ENCODE data around the gene C15orf39.

The C15orf39 gene

DNA sequence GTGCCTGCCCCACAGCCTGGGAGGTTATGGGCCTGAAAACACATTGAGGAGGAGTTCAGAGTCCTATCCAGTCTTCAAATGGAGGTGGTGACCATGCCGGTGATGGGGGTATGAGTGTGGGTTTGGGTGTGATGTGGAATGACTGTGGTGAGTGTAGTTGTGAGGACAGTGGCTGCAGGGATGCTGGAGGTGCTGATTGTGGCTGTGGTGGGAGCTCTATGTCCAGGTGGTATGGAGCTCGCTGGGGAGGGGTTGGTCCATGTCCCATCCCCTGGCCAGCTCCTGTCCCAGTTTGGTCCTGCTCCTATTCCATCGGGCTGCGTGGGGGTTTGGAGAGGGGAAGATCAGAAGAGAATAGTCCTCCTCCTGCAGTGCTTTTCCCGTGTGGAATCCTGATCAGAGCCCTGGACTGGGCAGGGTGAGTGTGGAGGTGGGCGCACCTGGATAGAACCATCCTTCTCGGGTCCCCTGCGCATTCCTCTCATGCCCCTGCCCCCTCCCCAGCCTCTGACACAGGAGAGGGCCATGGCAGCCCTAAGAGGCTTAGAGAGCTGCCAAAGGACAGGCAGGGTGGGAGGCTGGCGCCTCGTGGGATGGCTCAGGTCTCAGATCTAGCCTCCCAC is 33.5 kb downstream of the C15orf39 start:
- ChIA-PET CTCF (interaction anchor here (0.5 kb wide), 1 partner anchor 256 kb away, joined by 3 read pairs; no protein-coding TSS in a partner anchor), POLR2A (no interaction called here)
- Histone ChIP-seq H3K4me1 (ENCODE audit: control insufficient read depth, insufficient read depth, low read length) (no peaks in the 10 kb centered on the region), H3K27ac (ENCODE audit: extremely low read depth, low read depth, low read length) (no peak overlapping the region), H3K4me3 (ENCODE audit: low read depth, low read length) (no peak overlapping the region), H3K36me3 (ENCODE audit: control insufficient read depth in 2 of 2, insufficient read depth in 1 of 2, low read length in 2 of 2) (no peaks in the 10 kb centered on the region), H3K9me3 (ENCODE audit: control insufficient read depth, insufficient read depth, low read depth, low read length) (no peaks in the 10 kb centered on the region)
- TF ChIP-seq, protein P1, sequence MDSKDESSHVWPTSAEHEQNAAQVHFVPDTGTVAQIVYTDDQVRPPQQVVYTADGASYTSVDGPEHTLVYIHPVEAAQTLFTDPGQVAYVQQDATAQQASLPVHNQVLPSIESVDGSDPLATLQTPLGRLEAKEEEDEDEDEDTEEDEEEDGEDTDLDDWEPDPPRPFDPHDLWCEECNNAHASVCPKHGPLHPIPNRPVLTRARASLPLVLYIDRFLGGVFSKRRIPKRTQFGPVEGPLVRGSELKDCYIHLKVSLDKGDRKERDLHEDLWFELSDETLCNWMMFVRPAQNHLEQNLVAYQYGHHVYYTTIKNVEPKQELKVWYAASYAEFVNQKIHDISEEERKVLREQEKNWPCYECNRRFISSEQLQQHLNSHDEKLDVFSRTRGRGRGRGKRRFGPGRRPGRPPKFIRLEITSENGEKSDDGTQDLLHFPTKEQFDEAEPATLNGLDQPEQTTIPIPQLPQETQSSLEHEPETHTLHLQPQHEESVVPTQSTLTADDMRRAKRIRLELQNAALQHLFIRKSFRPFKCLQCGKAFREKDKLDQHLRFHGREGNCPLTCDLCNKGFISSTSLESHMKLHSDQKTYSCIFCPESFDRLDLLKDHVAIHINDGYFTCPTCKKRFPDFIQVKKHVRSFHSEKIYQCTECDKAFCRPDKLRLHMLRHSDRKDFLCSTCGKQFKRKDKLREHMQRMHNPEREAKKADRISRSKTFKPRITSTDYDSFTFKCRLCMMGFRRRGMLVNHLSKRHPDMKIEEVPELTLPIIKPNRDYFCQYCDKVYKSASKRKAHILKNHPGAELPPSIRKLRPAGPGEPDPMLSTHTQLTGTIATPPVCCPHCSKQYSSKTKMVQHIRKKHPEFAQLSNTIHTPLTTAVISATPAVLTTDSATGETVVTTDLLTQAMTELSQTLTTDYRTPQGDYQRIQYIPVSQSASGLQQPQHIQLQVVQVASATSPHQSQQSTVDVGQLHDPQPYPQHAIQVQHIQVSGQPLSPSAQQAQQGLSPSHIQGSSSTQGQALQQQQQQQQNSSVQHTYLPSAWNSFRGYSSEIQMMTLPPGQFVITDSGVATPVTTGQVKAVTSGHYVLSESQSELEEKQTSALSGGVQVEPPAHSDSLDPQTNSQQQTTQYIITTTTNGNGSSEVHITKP (tag by site-specific recombination; IDR thresholded peaks at IDR 0.05): no peak
- TF ChIP-seq ZNF366 (tag by site-specific recombination; conservative IDR thresholded peaks at IDR 0.05): no peak
- no peak for TF ChIP-seq ZNF341 (tag by site-specific recombination; IDR thresholded peaks at IDR 0.05; ENCODE audit: low read depth)
- no peak for TF ChIP-seq ZFP41 (tag by site-specific recombination; IDR thresholded peaks at IDR 0.05; ENCODE audit: borderline replicate concordance)
- no peak for TF ChIP-seq ZNF423 (tag by site-specific recombination; IDR thresholded peaks at IDR 0.05)
- TF ChIP-seq ZNF600 (tag by site-specific recombination; IDR thresholded peaks at IDR 0.05): peak; percentile 71

DNA sequence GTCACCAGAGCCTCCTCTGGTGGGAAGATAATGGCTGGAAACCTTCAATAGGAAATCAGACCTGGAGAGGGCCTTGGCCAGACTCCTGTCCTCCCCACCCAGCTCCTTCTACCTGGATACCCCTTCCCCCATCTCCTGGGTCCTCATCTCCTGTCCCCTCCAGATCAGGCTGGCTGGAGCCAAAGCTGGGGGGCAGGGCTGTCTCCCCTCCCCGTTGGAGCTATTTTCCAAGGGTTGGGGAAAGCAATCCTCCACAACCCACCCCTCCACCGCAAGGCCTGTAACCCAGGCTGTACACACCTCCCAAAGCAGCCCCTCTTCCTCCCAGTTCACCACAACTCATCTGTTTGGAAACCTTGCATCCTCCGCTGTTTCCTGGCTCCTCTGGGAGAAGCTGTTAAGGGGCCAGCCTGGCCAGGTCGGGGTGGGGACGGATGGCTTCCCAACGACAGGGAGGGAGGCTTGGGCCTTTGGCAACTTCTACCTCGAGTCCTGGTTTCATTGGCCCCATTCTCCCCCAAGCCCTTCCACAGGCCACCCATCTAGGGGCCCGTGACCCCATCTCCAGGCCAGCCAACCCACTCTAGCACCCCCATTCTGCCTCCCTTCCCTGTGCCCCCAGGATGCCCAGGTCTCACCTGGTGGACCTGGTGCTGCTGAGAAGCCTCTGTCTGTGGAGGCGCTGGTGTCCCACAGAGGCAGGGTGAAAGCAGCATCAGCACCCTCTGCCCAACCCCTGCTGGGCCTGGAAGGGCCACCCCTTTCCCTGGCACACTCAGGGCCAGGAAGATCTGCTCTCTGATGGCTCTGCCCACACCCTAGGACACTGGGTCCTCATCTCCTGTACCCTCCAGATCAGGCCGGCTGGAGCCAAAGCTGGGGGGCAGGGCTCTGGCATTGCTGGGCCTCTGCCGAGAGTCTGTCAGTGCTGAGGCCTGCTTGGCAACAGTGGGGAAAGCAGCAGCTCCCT is 34.4 kb downstream of the C15orf39 start:
- CTCF ChIA-PET: no interaction called here
- Histone ChIP-seq H3K27ac (ENCODE audit: extremely low read depth, low read depth, low read length) (no peak overlapping the region), H3K4me3 (ENCODE audit: low read depth, low read length) (no peak overlapping the region), H3K36me3 (ENCODE audit: control insufficient read depth in 2 of 2, insufficient read depth in 1 of 2, low read length in 2 of 2) (no peaks in the 10 kb centered on the region), H3K9me3 (ENCODE audit: control insufficient read depth, insufficient read depth, low read depth, low read length) (no peaks in the 10 kb centered on the region), H3K4me1 (ENCODE audit: control insufficient read depth, insufficient read depth, low read length) (no peaks in the 10 kb centered on the region)
- TF ChIP-seq ZNF843 (tag by site-specific recombination; IDR thresholded peaks at IDR 0.05): no peak
- TF ChIP-seq, protein P2, sequence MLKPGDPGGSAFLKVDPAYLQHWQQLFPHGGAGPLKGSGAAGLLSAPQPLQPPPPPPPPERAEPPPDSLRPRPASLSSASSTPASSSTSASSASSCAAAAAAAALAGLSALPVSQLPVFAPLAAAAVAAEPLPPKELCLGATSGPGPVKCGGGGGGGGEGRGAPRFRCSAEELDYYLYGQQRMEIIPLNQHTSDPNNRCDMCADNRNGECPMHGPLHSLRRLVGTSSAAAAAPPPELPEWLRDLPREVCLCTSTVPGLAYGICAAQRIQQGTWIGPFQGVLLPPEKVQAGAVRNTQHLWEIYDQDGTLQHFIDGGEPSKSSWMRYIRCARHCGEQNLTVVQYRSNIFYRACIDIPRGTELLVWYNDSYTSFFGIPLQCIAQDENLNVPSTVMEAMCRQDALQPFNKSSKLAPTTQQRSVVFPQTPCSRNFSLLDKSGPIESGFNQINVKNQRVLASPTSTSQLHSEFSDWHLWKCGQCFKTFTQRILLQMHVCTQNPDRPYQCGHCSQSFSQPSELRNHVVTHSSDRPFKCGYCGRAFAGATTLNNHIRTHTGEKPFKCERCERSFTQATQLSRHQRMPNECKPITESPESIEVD (tag by site-specific recombination; IDR thresholded peaks at IDR 0.05): no peak
- POLR2A ChIA-PET: no interaction called here

DNA sequence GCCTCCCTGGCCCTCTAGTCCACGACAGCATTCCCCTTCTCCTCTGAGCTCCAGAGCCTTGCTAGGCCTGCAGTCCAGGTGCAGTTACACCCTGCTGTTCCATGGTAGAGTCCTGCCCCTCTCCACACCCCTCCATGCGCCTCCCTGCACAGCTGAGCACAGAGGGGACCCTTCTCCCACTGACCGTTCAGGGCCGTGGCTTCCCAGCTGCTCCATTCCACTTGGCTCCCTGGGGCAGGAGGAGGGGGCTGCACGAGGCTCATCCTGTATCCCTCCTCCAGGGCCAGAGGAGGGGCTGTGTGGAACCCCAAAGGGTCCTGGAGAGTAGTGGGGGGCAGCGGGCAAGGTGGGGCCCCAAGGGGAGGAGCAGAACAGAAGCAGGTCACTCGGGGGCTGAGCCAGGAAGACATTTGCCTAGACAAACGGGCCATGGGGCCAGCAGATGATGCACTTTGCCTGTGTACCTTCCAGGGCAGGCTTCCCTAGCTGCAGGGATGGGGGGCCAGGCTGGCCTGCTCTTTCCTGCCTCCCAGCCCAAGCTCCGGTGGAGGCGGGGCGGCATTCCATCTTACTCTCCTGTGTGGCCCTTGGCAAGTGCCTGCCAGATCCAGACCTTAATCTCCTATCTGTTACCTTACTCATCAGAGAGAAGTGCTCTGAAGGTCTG is 35.8 kb downstream of the C15orf39 start:
- POLR2A ChIA-PET: no interaction called here
- no peaks in the 10 kb centered on the region for H3K9me3 ChIP-seq (ENCODE audit: control insufficient read depth, insufficient read depth, low read depth, low read length)
- no peaks in the 10 kb centered on the region for H3K36me3 ChIP-seq (ENCODE audit: control insufficient read depth in 2 of 2, insufficient read depth in 1 of 2, low read length in 2 of 2)
- H3K27ac ChIP-seq (ENCODE audit: extremely low read depth, low read depth, low read length): no peak overlapping the region
- no peaks in the 10 kb centered on the region for H3K4me1 ChIP-seq (ENCODE audit: control insufficient read depth, insufficient read depth, low read length)
- no peak overlapping the region for H3K4me3 ChIP-seq (ENCODE audit: low read depth, low read length)
- CTCF ChIA-PET: interaction anchor here (0.6 kb wide), 1 partner anchor 33 kb away, joined by 7 read pairs; no protein-coding TSS in a partner anchor
- no peak for TF ChIP-seq ZNF623 (tag by site-specific recombination; IDR thresholded peaks at IDR 0.05)
- TF ChIP-seq, protein P3, sequence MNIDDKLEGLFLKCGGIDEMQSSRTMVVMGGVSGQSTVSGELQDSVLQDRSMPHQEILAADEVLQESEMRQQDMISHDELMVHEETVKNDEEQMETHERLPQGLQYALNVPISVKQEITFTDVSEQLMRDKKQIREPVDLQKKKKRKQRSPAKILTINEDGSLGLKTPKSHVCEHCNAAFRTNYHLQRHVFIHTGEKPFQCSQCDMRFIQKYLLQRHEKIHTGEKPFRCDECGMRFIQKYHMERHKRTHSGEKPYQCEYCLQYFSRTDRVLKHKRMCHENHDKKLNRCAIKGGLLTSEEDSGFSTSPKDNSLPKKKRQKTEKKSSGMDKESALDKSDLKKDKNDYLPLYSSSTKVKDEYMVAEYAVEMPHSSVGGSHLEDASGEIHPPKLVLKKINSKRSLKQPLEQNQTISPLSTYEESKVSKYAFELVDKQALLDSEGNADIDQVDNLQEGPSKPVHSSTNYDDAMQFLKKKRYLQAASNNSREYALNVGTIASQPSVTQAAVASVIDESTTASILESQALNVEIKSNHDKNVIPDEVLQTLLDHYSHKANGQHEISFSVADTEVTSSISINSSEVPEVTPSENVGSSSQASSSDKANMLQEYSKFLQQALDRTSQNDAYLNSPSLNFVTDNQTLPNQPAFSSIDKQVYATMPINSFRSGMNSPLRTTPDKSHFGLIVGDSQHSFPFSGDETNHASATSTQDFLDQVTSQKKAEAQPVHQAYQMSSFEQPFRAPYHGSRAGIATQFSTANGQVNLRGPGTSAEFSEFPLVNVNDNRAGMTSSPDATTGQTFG (tag by site-specific recombination; IDR thresholded peaks at IDR 0.05; ENCODE audit: borderline replicate concordance): no peak
- no peak for TF ChIP-seq SETDB1 (IDR thresholded peaks at IDR 0.05; ENCODE audit: insufficient read length, low read length)
- TF ChIP-seq SALL2 (tag by site-specific recombination; IDR thresholded peaks at IDR 0.05; ENCODE audit: borderline replicate concordance): no peak
- TF ChIP-seq ZNF324 (tag by site-specific recombination; IDR thresholded peaks at IDR 0.05): no peak
- no peak for TF ChIP-seq ZBTB48 (tag by site-specific recombination; IDR thresholded peaks at IDR 0.05)
- TF ChIP-seq, protein P4, sequence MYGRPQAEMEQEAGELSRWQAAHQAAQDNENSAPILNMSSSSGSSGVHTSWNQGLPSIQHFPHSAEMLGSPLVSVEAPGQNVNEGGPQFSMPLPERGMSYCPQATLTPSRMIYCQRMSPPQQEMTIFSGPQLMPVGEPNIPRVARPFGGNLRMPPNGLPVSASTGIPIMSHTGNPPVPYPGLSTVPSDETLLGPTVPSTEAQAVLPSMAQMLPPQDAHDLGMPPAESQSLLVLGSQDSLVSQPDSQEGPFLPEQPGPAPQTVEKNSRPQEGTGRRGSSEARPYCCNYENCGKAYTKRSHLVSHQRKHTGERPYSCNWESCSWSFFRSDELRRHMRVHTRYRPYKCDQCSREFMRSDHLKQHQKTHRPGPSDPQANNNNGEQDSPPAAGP (tag by site-specific recombination; IDR thresholded peaks at IDR 0.05): no peak
- TF ChIP-seq SP2 (tag by site-specific recombination; IDR thresholded peaks at IDR 0.05): no peak
- TF ChIP-seq, protein P5, sequence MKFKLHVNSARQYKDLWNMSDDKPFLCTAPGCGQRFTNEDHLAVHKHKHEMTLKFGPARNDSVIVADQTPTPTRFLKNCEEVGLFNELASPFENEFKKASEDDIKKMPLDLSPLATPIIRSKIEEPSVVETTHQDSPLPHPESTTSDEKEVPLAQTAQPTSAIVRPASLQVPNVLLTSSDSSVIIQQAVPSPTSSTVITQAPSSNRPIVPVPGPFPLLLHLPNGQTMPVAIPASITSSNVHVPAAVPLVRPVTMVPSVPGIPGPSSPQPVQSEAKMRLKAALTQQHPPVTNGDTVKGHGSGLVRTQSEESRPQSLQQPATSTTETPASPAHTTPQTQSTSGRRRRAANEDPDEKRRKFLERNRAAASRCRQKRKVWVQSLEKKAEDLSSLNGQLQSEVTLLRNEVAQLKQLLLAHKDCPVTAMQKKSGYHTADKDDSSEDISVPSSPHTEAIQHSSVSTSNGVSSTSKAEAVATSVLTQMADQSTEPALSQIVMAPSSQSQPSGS (tag by site-specific recombination; IDR thresholded peaks at IDR 0.05; ENCODE audit: low read depth): no peak
- TF ChIP-seq ZIC2 (tag by site-specific recombination; IDR thresholded peaks at IDR 0.05): peak; percentile 67

Measured in HEK293 (cell line).